Thoracic aorta (tissue), 2 donors: ENCODE measurements around the gene UBE2L3. TPM values are rescaled to one million over a fixed set of nuclear protein-coding genes. Genes with fewer than 3 reads are reported as not detected.

Source experiments
- ATAC-seq: fragments of 150-250 bp; one replicate; pipeline ENCODE4 v1.8.0; 2017; ENCODE audit warnings: low read depth; ENCODE audit not compliant: insufficient number of reproducible peaks, low FRiP score
- DNase-seq: peaks from one replicate; pipeline ENCODE4 v3.0.0-alpha.2; 2020; ENCODE audit warnings: low spot score
- H3K27ac ChIP-seq, 2 donors: fragments of 200-600 bp; sonication (generic); 1 replicate in 1 of 2; 2 replicates in 1 of 2; pipeline ENCODE4 v1.5.1; 2016; ENCODE audit warnings: mild to moderate bottlenecking in 2 of 2, moderate library complexity in 2 of 2
- H3K27me3 ChIP-seq: fragments of 200-600 bp; sonication (generic); replicated peaks from 2 replicates; pipeline ENCODE4 v1.6.0; 2016; ENCODE audit warnings: mild to moderate bottlenecking; ENCODE audit not compliant: insufficient read depth
- H3K36me3 ChIP-seq: fragments of 200-600 bp; sonication (generic); one replicate; pipeline ENCODE4 v1.5.1; 2016
- H3K4me1 ChIP-seq, 2 donors: fragments of 200-600 bp; sonication (generic); 1 replicate in 1 of 2; 2 replicates in 1 of 2; pipeline versions ENCODE4 v1.5.1 to v1.6.0; 2016; ENCODE audit warnings: low read depth in 2 of 2, mild to moderate bottlenecking in 1 of 2; ENCODE audit not compliant: control insufficient read depth in 1 of 2
- H3K4me3 ChIP-seq: fragments of 200-600 bp; sonication (generic); 2 replicates; pipeline ENCODE4 v1.5.1; 2016; ENCODE audit warnings: mild to moderate bottlenecking
- H3K9me3 ChIP-seq: fragments of 200-600 bp; sonication (generic); 2 replicates; pipeline ENCODE4 v1.5.1; 2016
- total RNA-seq, 2 donors: library from RNA; depleted of rRNA; stranded (reverse); fragments of >200 nt; gene quantifications; one replicate each; pipeline versions ENCODE4 v1.1.0 to v1.2.3, GENCODE V29; 2016
- TF ChIP-seq, protein P1 (sequence below): fragments of 200-600 bp; sonication (generic); IDR thresholded peaks from one replicate; pipeline ENCODE4 v1.5.1; 2019; ENCODE audit warnings: antibody characterized with exemption

Gene UBE2L3
- total RNA-seq, 2 donors from 2014 or later: 33.8 to 38.3 TPM

DNA sequence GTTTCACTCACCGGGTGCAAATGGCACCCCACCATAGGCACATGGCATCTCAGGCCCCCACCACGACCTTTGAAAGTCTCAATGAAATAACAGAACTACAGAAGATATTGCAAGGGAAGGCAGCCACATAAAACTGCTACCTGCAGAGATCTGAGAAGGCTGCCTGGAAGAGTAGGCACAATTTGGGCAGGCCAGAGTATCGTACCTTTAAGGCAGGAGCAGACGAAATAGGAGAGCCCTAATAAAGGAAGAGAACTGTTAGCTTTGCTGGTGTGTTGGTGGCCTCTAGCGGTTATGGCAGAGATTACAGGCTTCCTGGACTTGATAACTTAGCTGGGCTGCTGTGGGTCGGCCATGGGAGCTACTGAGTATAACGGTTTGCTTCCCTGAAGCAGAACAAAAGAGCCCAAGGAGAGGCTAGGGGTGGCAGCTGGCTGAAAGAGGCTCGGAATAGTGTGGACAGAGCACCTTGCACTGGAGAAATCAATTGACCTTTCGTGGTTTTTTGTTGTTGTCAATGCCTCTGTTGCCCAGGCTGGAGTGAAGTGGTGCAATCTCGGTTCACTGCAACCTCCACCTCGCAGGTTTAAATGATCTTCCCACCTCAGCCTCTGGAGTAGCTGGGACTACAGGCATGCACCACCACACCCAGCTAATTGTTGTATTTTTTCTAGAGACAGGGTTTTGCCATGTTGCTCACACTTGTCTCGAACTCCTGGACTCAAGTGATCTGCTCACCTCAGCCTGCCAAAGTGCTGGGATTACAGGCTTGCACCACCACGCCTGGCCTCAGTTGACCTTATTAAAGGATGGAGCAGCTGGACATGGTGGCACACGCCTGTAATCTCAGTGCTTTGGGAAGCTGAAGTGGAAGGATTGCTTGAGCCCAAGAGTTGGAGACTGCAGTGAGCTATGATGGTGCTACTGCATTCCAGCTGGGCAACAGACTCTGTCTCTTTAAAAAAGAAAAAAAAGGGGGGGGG lies 79.4 kb downstream of the UBE2L3 start:
- Histone ChIP-seq H3K4me3 (no peak overlapping the region), H3K9me3 (no peaks in the 10 kb centered on the region), H3K4me1 (peaks cover 6 to 18% of the 10 kb centered on the region in 2 donors), H3K27me3 (no peaks in the 10 kb centered on the region), H3K36me3 (no peaks in the 10 kb centered on the region), H3K27ac (no peak overlapping the region)
- no peak for ATAC-seq
- no peak for DNase-seq
- TF ChIP-seq, protein P1, sequence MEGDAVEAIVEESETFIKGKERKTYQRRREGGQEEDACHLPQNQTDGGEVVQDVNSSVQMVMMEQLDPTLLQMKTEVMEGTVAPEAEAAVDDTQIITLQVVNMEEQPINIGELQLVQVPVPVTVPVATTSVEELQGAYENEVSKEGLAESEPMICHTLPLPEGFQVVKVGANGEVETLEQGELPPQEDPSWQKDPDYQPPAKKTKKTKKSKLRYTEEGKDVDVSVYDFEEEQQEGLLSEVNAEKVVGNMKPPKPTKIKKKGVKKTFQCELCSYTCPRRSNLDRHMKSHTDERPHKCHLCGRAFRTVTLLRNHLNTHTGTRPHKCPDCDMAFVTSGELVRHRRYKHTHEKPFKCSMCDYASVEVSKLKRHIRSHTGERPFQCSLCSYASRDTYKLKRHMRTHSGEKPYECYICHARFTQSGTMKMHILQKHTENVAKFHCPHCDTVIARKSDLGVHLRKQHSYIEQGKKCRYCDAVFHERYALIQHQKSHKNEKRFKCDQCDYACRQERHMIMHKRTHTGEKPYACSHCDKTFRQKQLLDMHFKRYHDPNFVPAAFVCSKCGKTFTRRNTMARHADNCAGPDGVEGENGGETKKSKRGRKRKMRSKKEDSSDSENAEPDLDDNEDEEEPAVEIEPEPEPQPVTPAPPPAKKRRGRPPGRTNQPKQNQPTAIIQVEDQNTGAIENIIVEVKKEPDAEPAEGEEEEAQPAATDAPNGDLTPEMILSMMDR: peak; percentile 87

DNA sequence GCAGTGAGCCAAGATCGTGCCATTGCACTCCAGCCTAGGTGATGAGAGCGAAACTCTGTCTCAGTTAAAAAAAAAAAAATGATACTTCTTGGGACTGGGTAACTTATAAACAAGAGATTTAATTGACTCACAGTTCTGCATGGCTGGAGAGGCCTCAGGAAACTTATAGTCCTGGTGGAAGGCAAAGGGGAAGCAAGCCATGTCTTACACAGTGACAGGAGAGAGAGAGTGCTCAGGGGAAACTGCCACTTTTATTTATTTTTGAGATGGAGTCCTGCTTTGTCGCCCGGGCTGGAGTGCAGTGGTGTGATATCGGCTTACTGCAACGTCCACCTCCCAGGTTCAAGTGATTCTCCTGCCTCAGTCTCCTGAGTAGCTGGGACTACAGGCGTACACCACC lies 82.8 kb downstream of the UBE2L3 start:
- Histone ChIP-seq H3K4me1 (peaks cover 6 to 14% of the 10 kb centered on the region in 2 donors), H3K4me3 (no peak overlapping the region), H3K27ac (no peak overlapping the region), H3K36me3 (no peaks in the 10 kb centered on the region), H3K9me3 (no peaks in the 10 kb centered on the region), H3K27me3 (no peaks in the 10 kb centered on the region)
- TF ChIP-seq, protein P1: no peak
- no peak for ATAC-seq
- DNase-seq: no peak

DNA sequence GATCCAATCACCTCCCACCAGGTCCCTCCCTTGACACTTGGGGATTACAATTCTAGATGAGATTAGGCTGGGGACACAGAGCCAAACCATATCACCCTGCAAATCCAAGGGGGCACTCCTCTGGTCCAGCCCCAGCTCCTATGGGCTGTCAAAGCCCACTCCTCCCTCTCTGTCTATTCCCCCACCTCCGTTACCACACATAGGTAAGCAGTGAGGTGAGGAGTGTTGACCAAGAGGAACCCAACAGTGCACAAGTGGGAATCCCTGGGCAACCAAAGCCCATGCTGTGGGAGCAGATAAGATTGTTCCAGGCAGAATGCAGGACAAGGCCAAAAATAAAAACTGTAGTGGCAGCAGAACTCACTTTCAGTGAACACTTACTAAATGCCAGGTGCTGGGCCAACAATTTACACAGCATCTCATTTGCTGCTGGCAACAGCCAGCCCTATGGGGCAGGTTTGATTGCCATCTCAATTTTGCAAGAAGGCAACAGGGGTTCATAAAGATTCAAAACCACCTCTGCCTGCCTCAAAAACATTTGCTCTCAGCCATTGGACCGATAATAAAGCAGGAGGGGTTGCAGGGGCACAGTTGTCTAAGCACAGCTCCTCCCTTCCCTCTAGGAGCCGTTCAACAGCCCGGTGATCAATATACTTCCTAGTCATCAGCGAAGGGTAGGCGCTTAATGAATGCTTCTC lies 83.5 kb downstream of the UBE2L3 start:
- Histone ChIP-seq H3K4me3 (peak overlapping the region; percentile 97), H3K9me3 (no peaks in the 10 kb centered on the region), H3K27me3 (no peaks in the 10 kb centered on the region), H3K36me3 (no peaks in the 10 kb centered on the region), H3K4me1 (peaks cover 6 to 14% of the 10 kb centered on the region in 2 donors), H3K27ac (no peak overlapping the region)
- ATAC-seq: no peak
- DNase-seq: no peak
- TF ChIP-seq, protein P1: no peak

DNA sequence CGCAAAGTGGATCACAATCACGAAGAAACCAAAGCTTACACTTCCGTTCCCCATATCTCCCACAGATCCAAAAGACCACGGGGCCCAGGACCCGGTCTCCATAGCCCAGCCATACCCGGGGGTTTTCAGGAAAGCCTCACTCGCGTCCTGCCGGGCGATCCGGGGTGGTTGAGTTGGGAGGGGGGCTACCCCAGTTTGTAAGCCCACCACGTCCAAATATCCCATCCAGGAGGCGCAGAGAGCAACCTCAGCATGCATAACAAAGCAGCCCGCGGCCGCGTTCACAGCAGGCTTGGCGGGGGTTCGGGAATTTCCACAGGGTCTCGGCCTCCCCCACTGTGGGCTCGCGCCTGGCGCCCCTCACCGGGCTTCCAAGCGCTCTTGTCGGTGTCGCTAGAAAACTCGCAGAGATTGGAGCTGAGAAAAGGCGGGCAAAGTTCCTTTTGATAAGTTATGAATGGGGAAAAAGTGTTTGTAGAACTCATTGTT lies 84.1 kb downstream of the UBE2L3 start:
- Histone ChIP-seq H3K4me3 (peak overlapping the region; percentile 97), H3K4me1 (peaks cover 6 to 14% of the 10 kb centered on the region in 2 donors), H3K27me3 (no peaks in the 10 kb centered on the region), H3K27ac (no peak overlapping the region), H3K36me3 (no peaks in the 10 kb centered on the region), H3K9me3 (no peaks in the 10 kb centered on the region)
- DNase-seq (no peak), ATAC-seq (no peak)
- TF ChIP-seq, protein P1: no peak

DNA sequence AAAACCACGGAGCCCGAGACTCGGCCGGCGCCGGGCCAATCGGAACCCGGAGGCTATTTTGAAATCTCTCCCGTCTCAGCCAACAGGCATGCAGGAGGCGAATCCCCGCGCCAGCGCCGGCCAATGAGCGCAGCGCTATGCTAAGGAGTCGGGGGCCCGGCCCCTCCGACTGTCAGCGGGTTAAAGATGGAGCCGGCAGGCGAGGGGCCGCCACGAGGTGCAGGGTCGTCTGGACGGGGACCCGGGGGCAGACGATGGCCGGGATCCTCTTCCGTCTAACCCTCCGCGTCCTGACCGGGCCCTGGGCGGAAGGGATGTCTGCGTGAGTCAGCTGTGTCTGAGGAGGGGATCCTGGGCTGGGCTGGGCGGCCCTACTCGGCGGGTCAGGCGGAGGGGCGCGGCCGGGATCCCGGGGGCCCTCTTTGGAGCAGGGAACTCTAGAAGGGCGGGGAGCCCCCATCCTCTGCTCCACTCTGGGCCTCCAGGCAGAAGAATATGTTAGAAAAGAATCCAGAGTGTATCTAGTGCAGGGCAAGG lies 84.6 kb downstream of the UBE2L3 start:
- Histone ChIP-seq H3K36me3 (no peaks in the 10 kb centered on the region), H3K9me3 (no peaks in the 10 kb centered on the region), H3K4me3 (peak overlapping the region; percentile 97), H3K27ac (no peak overlapping the region), H3K27me3 (no peaks in the 10 kb centered on the region), H3K4me1 (peaks cover 6 to 14% of the 10 kb centered on the region in 2 donors)
- DNase-seq (no peak), ATAC-seq (peak; percentile 79)
- TF ChIP-seq, protein P1: no peak
